ENCODE measurements around the gene DYRK2.

GRCh38 chr12:67658486-67658885, 9.9 kb downstream of the DYRK2 start:
- TF ChIP-seq, protein P1, sequence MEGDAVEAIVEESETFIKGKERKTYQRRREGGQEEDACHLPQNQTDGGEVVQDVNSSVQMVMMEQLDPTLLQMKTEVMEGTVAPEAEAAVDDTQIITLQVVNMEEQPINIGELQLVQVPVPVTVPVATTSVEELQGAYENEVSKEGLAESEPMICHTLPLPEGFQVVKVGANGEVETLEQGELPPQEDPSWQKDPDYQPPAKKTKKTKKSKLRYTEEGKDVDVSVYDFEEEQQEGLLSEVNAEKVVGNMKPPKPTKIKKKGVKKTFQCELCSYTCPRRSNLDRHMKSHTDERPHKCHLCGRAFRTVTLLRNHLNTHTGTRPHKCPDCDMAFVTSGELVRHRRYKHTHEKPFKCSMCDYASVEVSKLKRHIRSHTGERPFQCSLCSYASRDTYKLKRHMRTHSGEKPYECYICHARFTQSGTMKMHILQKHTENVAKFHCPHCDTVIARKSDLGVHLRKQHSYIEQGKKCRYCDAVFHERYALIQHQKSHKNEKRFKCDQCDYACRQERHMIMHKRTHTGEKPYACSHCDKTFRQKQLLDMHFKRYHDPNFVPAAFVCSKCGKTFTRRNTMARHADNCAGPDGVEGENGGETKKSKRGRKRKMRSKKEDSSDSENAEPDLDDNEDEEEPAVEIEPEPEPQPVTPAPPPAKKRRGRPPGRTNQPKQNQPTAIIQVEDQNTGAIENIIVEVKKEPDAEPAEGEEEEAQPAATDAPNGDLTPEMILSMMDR (conservative IDR thresholded peaks at IDR 0.05; ENCODE audit: low read depth in 2 of 2), result no peak
- TF ChIP-seq EZH2 (IDR thresholded peaks at IDR 0.05; ENCODE audit: low read depth, unreplicated experiment) (no peak), EZH2phosphoT487 (IDR thresholded peaks at IDR 0.05; ENCODE audit: unreplicated experiment) (no peak), STAT1 (IDR thresholded peaks at IDR 0.05; ENCODE audit: unreplicated experiment) (no peak), CREB1 (CRISPR knock-in tag; IDR thresholded peaks at IDR 0.05; ENCODE audit: low read depth) (no peak), POLR2AphosphoS5 (IDR thresholded peaks at IDR 0.05; ENCODE audit: low read depth) (no peak)
- TF ChIP-seq, protein P2, sequence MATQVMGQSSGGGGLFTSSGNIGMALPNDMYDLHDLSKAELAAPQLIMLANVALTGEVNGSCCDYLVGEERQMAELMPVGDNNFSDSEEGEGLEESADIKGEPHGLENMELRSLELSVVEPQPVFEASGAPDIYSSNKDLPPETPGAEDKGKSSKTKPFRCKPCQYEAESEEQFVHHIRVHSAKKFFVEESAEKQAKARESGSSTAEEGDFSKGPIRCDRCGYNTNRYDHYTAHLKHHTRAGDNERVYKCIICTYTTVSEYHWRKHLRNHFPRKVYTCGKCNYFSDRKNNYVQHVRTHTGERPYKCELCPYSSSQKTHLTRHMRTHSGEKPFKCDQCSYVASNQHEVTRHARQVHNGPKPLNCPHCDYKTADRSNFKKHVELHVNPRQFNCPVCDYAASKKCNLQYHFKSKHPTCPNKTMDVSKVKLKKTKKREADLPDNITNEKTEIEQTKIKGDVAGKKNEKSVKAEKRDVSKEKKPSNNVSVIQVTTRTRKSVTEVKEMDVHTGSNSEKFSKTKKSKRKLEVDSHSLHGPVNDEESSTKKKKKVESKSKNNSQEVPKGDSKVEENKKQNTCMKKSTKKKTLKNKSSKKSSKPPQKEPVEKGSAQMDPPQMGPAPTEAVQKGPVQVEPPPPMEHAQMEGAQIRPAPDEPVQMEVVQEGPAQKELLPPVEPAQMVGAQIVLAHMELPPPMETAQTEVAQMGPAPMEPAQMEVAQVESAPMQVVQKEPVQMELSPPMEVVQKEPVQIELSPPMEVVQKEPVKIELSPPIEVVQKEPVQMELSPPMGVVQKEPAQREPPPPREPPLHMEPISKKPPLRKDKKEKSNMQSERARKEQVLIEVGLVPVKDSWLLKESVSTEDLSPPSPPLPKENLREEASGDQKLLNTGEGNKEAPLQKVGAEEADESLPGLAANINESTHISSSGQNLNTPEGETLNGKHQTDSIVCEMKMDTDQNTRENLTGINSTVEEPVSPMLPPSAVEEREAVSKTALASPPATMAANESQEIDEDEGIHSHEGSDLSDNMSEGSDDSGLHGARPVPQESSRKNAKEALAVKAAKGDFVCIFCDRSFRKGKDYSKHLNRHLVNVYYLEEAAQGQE (IDR thresholded peaks at IDR 0.05; ENCODE audit: unreplicated experiment), result no peak

Measured in GM23338 (cell line).